Measurements from ENCODE around the gene AKR1D1.

DNA sequence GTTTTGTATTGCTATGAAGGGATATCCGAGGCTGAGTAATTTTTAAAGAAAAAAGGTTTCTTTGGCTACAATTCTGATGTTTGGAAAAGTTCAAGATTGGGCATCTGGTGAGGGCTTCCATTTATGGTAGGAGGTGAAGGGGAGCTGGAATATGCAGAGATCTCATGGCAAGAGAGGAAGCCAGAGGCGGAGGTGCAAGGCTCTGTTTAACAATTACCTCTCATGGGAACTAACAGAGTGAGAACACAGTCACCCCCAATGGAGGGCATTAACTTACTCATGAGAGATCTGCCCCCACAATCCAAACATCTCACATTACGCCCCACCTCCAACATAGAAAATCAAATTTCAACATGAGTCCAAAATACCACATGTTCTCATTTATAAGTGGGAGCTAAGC lies 62.0 kb downstream of the AKR1D1 start:
- TF ChIP-seq, protein P1, sequence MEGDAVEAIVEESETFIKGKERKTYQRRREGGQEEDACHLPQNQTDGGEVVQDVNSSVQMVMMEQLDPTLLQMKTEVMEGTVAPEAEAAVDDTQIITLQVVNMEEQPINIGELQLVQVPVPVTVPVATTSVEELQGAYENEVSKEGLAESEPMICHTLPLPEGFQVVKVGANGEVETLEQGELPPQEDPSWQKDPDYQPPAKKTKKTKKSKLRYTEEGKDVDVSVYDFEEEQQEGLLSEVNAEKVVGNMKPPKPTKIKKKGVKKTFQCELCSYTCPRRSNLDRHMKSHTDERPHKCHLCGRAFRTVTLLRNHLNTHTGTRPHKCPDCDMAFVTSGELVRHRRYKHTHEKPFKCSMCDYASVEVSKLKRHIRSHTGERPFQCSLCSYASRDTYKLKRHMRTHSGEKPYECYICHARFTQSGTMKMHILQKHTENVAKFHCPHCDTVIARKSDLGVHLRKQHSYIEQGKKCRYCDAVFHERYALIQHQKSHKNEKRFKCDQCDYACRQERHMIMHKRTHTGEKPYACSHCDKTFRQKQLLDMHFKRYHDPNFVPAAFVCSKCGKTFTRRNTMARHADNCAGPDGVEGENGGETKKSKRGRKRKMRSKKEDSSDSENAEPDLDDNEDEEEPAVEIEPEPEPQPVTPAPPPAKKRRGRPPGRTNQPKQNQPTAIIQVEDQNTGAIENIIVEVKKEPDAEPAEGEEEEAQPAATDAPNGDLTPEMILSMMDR (IDR thresholded peaks at IDR 0.05; ENCODE audit: borderline replicate concordance, extremely low read depth, low read length, poor library complexity, severe bottlenecking): no peak
- TF ChIP-seq EZH2 (IDR thresholded peaks at IDR 0.05; ENCODE audit: borderline replicate concordance, low read depth, low read length, severe bottlenecking): no peak

All from DND-41 (cell line).